ENCODE results near the gene RSRC1. TPM values are rescaled to one million over a fixed set of nuclear protein-coding genes. Genes with fewer than 3 reads are reported as not detected.

Gene RSRC1
- total RNA-seq, 1 experiment from 2014 or later: 37.9 TPM

- Histone ChIP-seq H2BK15ac (ENCODE audit: low read depth, low read length) (no peak overlapping the region), H3K27me3 (ENCODE audit: insufficient read depth, low read length) (no peaks in the 10 kb centered on the region), H2BK120ac (ENCODE audit: low read depth, low read length, poor library complexity, severe bottlenecking) (no peak overlapping the region), H3K23me2 (ENCODE audit: insufficient read length, low read depth, low read length, poor library complexity, severe bottlenecking) (no peaks in the 10 kb centered on the region), H3K4me2 (ENCODE audit: insufficient read depth, insufficient read length, low read length) (no peak overlapping the region), H3K18ac (ENCODE audit: insufficient read length, low read depth, low read length) (no peak overlapping the region), H3K4ac (ENCODE audit: low read depth, low read length) (no peak overlapping the region), H3K56ac (ENCODE audit: insufficient read length, low read depth, low read length) (no peak overlapping the region), H3K79me1 (ENCODE audit: insufficient read depth, low read depth, low read length, poor library complexity, severe bottlenecking) (no peaks in the 10 kb centered on the region), H3T11ph (ENCODE audit: low read length) (no peak overlapping the region), H4K8ac (replicated peaks; ENCODE audit: insufficient read length, low read depth, low read length) (no peak overlapping the region), H2AFZ (ENCODE audit: low read length) (no peak overlapping the region), H3K9me3 (ENCODE audit: control insufficient read depth, low read depth, low read length) (no peaks in the 10 kb centered on the region), H2BK5ac (ENCODE audit: insufficient read length, low read length) (no peak overlapping the region), H4K91ac (ENCODE audit: insufficient read length, low read depth, low read length) (no peak overlapping the region), H3K14ac (ENCODE audit: insufficient read depth, low read length) (no peak overlapping the region), H3K27ac (ENCODE audit: insufficient read length, low read depth, low read length) (no peak overlapping the region), H2BK20ac (ENCODE audit: low read depth, low read length, poor library complexity, severe bottlenecking) (no peak overlapping the region), H4K20me1 (ENCODE audit: control insufficient read depth, insufficient read depth, insufficient read length) (no peaks in the 10 kb centered on the region), H3K4me1 (ENCODE audit: insufficient read depth, low read length) (no peaks in the 10 kb centered on the region), H3K9ac (ENCODE audit: extremely low read depth, insufficient read length, low read length) (no peak overlapping the region), H3K23ac (ENCODE audit: insufficient read length, low read depth, low read length) (no peak overlapping the region), H4K5ac (ENCODE audit: insufficient read length, low read depth, low read length) (no peak overlapping the region), H2AK5ac (ENCODE audit: insufficient read length, low read length) (no peak overlapping the region), H3K79me2 (ENCODE audit: insufficient read depth, low read length) (no peaks in the 10 kb centered on the region), H2BK12ac (ENCODE audit: insufficient read length, low read depth, low read length) (no peak overlapping the region)
- no peak overlapping the region for H3K4me3 Mint-ChIP-seq
- H3K9me3 Mint-ChIP-seq: peaks cover 13 to 15% of the 10 kb centered on the region in 2 experiments
- H3K4me1 Mint-ChIP-seq: no peaks in the 10 kb centered on the region
- H3K27ac Mint-ChIP-seq: no peak overlapping the region
- TF ChIP-seq, protein P1, sequence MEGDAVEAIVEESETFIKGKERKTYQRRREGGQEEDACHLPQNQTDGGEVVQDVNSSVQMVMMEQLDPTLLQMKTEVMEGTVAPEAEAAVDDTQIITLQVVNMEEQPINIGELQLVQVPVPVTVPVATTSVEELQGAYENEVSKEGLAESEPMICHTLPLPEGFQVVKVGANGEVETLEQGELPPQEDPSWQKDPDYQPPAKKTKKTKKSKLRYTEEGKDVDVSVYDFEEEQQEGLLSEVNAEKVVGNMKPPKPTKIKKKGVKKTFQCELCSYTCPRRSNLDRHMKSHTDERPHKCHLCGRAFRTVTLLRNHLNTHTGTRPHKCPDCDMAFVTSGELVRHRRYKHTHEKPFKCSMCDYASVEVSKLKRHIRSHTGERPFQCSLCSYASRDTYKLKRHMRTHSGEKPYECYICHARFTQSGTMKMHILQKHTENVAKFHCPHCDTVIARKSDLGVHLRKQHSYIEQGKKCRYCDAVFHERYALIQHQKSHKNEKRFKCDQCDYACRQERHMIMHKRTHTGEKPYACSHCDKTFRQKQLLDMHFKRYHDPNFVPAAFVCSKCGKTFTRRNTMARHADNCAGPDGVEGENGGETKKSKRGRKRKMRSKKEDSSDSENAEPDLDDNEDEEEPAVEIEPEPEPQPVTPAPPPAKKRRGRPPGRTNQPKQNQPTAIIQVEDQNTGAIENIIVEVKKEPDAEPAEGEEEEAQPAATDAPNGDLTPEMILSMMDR (conservative IDR thresholded peaks at IDR 0.05): no peak
- DNase-seq: no peak
- peaks cover 4 to 13% (median 8%) of the 10 kb centered on the region in 3 experiments for H3K36me3 Mint-ChIP-seq (ENCODE audit: insufficient read depth in 1 of 3, low read depth in 3 of 3)
- no peaks in the 10 kb centered on the region for H3K27me3 Mint-ChIP-seq (ENCODE audit: low read depth)
Observed at GRCh38 chr3:158520433-158520832, 410.5 kb downstream of the RSRC1 start.
